Psoas muscle (tissue), 8 donors: ENCODE measurements around the gene DTNA. TPM values are rescaled to one million over a fixed set of nuclear protein-coding genes. Genes with fewer than 3 reads are reported as not detected.

Experiments used
- ATAC-seq, 4 donors: fragments of 200-7000 bp; cut with Tn5 transposase; one replicate each; pipeline ENCODE4 v1.9.1; 2020; ENCODE audit warnings: moderate library complexity in 3 of 4, mild to moderate bottlenecking in 2 of 4
- DNase-seq, 2 donors: peaks; one replicate each; pipeline ENCODE4 v3.0.0-alpha.2; 2020
- H3K27ac ChIP-seq: fragments of 200-600 bp; one replicate; pipeline ENCODE4 v1.8.0; 2022
- H3K27me3 ChIP-seq, 3 donors: fragments of 200-600 bp in 1 of 3; one replicate each; pipeline versions ENCODE4 v1.6.1 to v1.8.0; 2013 to 2022; ENCODE audit warnings: low read length in 2 of 3, mild to moderate bottlenecking in 2 of 3, moderate library complexity in 1 of 3; ENCODE audit not compliant: insufficient read depth in 3 of 3
- H3K36me3 ChIP-seq, 2 donors: fragments of 200-600 bp in 1 of 2; one replicate each; pipeline versions ENCODE4 v1.6.1 to v1.8.0; 2013 to 2022; ENCODE audit warnings: low read depth in 1 of 2, mild to moderate bottlenecking in 1 of 2, moderate library complexity in 1 of 2; ENCODE audit not compliant: insufficient read depth in 1 of 2
- H3K4me1 ChIP-seq: fragments of 200-600 bp; one replicate; pipeline ENCODE4 v1.8.0; 2022
- H3K4me3 ChIP-seq: fragments of 200-600 bp; one replicate; pipeline ENCODE4 v1.8.0; 2022; ENCODE audit warnings: mild to moderate bottlenecking
- H3K9me3 ChIP-seq: fragments of 200-600 bp; one replicate; pipeline ENCODE4 v1.8.0; 2022
- WGBS, 3 donors: extraction: QIAGEN DNeasy Blood & Tissue Kit; methylation state at CpG; one replicate each; pipeline versions ENCODE4 v1.1.6 to v1.1.7; 2013; 5-methylcytosine and 5-hydroxymethylcytosine counted together
- intact Hi-C, 2 donors: fragments of 100-400 bp; cut with DNase I; formaldehyde crosslinking; loops; one replicate each; pipeline versions ENCODE4 v1.11.0 to v1.14.2; 2022
- polyA plus RNA-seq, 3 donors: library from polyadenylated mRNA; stranded (reverse); fragments of 200-250 nt; gene quantifications; one replicate each; pipeline ENCODE4 v1.2.3, GENCODE V29; 2013
- total RNA-seq, 4 donors: library from RNA; stranded (reverse); fragmentation: NEBNext Ultra II Directional in 2 of 4; extraction: Animal tissue kit (Norgen Biotek cat#: 25700) in 2 of 4; gene quantifications; one replicate each; pipeline versions ENCODE4 v1.2.1 to v1.2.4, GENCODE V29; 2021 to 2023
- TF ChIP-seq, protein P1 (sequence below): fragments of 200-600 bp; IDR thresholded peaks from one replicate; pipeline ENCODE4 v1.8.0; 2022; ENCODE audit warnings: antibody characterized with exemption
- donor health status: healthy with polysubstance abuse.
- donor health status: DM: no; HTN: no; CAD: no; lungs with moderate emphysema.
- donor health status: Bipolar disorder and iron deficiency.
- donor health status: healthy.
- donor health status: DM: yes; HTN: yes; CAD: no.
- donor health status: DM: no; HTN: no; CAD: no.
- donor health status: DM: no; HTN: no; CAD: no.
- donor health status: DM: yes; HTN: yes; CAD: no.

DTNA gene
- total and polyA plus RNA-seq, 7 donors: 12.6 to 103 (median 82.0) TPM

- DNase-seq (no peak), ATAC-seq (peak in 1 of 4 donors; percentile 66)
- WGBS, 3 donors: 73 to 83% (median 75%) methylated on average over 7 of the region's 7 CpGs
- no peaks in the 10 kb centered on the region for H3K27me3 ChIP-seq
- H3K4me1 ChIP-seq: peaks cover 23% of the 10 kb centered on the region
- H3K4me3 ChIP-seq: no peak overlapping the region
- H3K9me3 ChIP-seq: no peaks in the 10 kb centered on the region
- TF ChIP-seq, protein P1, sequence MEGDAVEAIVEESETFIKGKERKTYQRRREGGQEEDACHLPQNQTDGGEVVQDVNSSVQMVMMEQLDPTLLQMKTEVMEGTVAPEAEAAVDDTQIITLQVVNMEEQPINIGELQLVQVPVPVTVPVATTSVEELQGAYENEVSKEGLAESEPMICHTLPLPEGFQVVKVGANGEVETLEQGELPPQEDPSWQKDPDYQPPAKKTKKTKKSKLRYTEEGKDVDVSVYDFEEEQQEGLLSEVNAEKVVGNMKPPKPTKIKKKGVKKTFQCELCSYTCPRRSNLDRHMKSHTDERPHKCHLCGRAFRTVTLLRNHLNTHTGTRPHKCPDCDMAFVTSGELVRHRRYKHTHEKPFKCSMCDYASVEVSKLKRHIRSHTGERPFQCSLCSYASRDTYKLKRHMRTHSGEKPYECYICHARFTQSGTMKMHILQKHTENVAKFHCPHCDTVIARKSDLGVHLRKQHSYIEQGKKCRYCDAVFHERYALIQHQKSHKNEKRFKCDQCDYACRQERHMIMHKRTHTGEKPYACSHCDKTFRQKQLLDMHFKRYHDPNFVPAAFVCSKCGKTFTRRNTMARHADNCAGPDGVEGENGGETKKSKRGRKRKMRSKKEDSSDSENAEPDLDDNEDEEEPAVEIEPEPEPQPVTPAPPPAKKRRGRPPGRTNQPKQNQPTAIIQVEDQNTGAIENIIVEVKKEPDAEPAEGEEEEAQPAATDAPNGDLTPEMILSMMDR: no peak
- no peak overlapping the region for H3K27ac ChIP-seq
- peaks cover 7 to 40% of the 10 kb centered on the region in 2 donors for H3K36me3 ChIP-seq
- intact Hi-C loops: no loop called here
These were observed 110.4 kb downstream of the DTNA start for GRCh38 chr18:34820360-34821065.

DNA sequence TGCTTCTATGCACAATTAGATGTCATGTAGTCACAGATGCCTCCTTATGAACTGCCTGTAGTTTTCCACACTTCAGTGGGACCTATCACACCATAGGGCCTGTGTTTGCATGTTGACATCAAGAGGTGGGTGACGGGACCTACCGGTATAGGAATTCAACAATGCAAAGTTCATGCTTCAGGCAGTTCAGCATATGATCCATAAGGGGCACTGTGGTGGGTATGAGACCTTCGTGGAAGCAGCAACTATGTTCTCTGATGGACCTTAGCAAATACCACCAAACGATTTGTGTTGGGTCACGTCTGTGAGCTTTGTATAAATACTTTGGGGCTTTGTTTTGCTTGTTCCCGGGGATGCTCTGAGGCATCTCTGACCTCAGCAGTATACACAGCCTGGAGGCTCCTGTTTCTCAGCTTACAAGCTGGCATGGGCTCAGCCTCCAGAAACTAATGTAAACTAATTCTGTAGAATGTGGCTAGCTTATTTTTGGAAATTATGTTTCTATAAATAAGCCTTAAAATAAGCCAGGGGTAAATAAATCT lies 111.6 kb downstream of the DTNA start:
- Histone ChIP-seq H3K4me1 (peaks cover 12% of the 10 kb centered on the region), H3K27ac (no peak overlapping the region), H3K36me3 (peaks cover 7 to 51% of the 10 kb centered on the region in 2 donors), H3K27me3 (no peaks in the 10 kb centered on the region), H3K4me3 (no peak overlapping the region), H3K9me3 (no peaks in the 10 kb centered on the region)
- ATAC-seq (peak in 3 of 4 donors; percentile 17 to 36 (median 35)), DNase-seq (no peak)
- 38 to 49% (median 39%) methylated on average over 6 of the region's 6 CpGs for WGBS, 3 donors
- intact Hi-C loops: no loop called here
- TF ChIP-seq, protein P1: no peak

GRCh38 chr18:34828093-34828492 lies 118.0 kb downstream of the DTNA start:
- Histone ChIP-seq H3K4me3 (no peak overlapping the region), H3K4me1 (no peaks in the 10 kb centered on the region), H3K9me3 (no peaks in the 10 kb centered on the region), H3K27ac (no peak overlapping the region), H3K27me3 (no peaks in the 10 kb centered on the region), H3K36me3 (peaks cover 3 to 60% of the 10 kb centered on the region in 2 donors)
- intact Hi-C loops: no loop called here
- TF ChIP-seq, protein P1: no peak
- DNase-seq (no peak), ATAC-seq (no peak)
- 92 to 96% (median 93%) methylated on average over 2 of the region's 2 CpGs for WGBS, 3 donors

GRCh38 chr18:34834897-34835296 lies 124.8 kb downstream of the DTNA start:
- peak; percentile 35 to 63 (median 40) for ATAC-seq
- WGBS, 3 donors: 15 to 33% (median 18%) methylated on average over 2 of the region's 2 CpGs
- TF ChIP-seq, protein P1: no peak

More at GRCh38 chr18:34834897-34835296, 124.8 kb downstream of the DTNA start:
- no peak for DNase-seq
- Histone ChIP-seq H3K4me3 (peak overlapping the region; percentile 26), H3K36me3 (peaks cover 0 to under 1% of the 10 kb centered on the region in 2 donors), H3K27ac (peak overlapping the region; percentile 80), H3K27me3 (no peaks in the 10 kb centered on the region), H3K4me1 (peaks cover 40% of the 10 kb centered on the region), H3K9me3 (no peaks in the 10 kb centered on the region)
- intact Hi-C loops: no loop called here
